ENCODE measurements around the gene PSMD5.

PSMD5 gene

GRCh38 chr9:120861935-120862334 is 19.2 kb upstream of the PSMD5 start:
- H3K4me3 ChIP-seq (ENCODE audit: low read length) = no peak overlapping the region
- H4K20me1 ChIP-seq (ENCODE audit: control insufficient read depth, insufficient read depth, low read depth, low read length) = no peaks in the 10 kb centered on the region
- no peak overlapping the region for H3K4me2 ChIP-seq (ENCODE audit: low read length)
- no peak for TF ChIP-seq EZH2phosphoT487 (IDR thresholded peaks at IDR 0.05; ENCODE audit: borderline replicate concordance, low read length)
- no peak for TF ChIP-seq CTCF (IDR thresholded peaks at IDR 0.05; ENCODE audit: low read depth, low read length, poor library complexity, severe bottlenecking)
- no peak overlapping the region for H3K27ac ChIP-seq (ENCODE audit: low read depth, low read length)
- no peaks in the 10 kb centered on the region for H3K4me1 ChIP-seq (ENCODE audit: control insufficient read depth, low read length)
- peaks cover 90% of the 10 kb centered on the region for H3K36me3 ChIP-seq (ENCODE audit: control insufficient read depth, low read length)
- H3F3A ChIP-seq (ENCODE audit: control insufficient read depth, insufficient read depth) = no peaks in the 10 kb centered on the region
- no peaks in the 10 kb centered on the region for H3K79me2 ChIP-seq (ENCODE audit: control insufficient read depth, low read length)
- no peaks in the 10 kb centered on the region for H3K9me2 ChIP-seq (replicated peaks; ENCODE audit: control insufficient read depth, low read length)
- no peaks in the 10 kb centered on the region for H3K9me3 ChIP-seq (ENCODE audit: control insufficient read depth, insufficient read depth, low read length)
- no peaks in the 10 kb centered on the region for H3K27me3 ChIP-seq (ENCODE audit: control insufficient read depth, low read length)

GRCh38 chr9:120860083-120860482 is 17.4 kb upstream of the PSMD5 start:
- H3K9me3 ChIP-seq (ENCODE audit: control insufficient read depth, insufficient read depth, low read length) = no peaks in the 10 kb centered on the region
- TF ChIP-seq CTCF (IDR thresholded peaks at IDR 0.05; ENCODE audit: low read depth, low read length, poor library complexity, severe bottlenecking) (no peak), EZH2phosphoT487 (IDR thresholded peaks at IDR 0.05; ENCODE audit: borderline replicate concordance, low read length) (no peak)
- H3K9me2 ChIP-seq (replicated peaks; ENCODE audit: control insufficient read depth, low read length) = no peaks in the 10 kb centered on the region
- H3K27me3 ChIP-seq (ENCODE audit: control insufficient read depth, low read length) = no peaks in the 10 kb centered on the region
- H3K36me3 ChIP-seq (ENCODE audit: control insufficient read depth, low read length) = peaks cover 89% of the 10 kb centered on the region
- no peak overlapping the region for H3K4me2 ChIP-seq (ENCODE audit: low read length)
- no peaks in the 10 kb centered on the region for H3K4me1 ChIP-seq (ENCODE audit: control insufficient read depth, low read length)
- no peak overlapping the region for H3K4me3 ChIP-seq (ENCODE audit: low read length)
- no peaks in the 10 kb centered on the region for H3K79me2 ChIP-seq (ENCODE audit: control insufficient read depth, low read length)
- H4K20me1 ChIP-seq (ENCODE audit: control insufficient read depth, insufficient read depth, low read depth, low read length) = no peaks in the 10 kb centered on the region
- no peaks in the 10 kb centered on the region; the same call in 1 of the 2 replicates for H3F3A ChIP-seq (ENCODE audit: control insufficient read depth, insufficient read depth)
- no peak overlapping the region for H3K27ac ChIP-seq (ENCODE audit: low read depth, low read length)

- H3K9me3 ChIP-seq (ENCODE audit: control insufficient read depth, insufficient read depth, low read length) = no peaks in the 10 kb centered on the region
- no peak overlapping the region for H3K27ac ChIP-seq (ENCODE audit: low read depth, low read length)
- TF ChIP-seq EZH2phosphoT487 (IDR thresholded peaks at IDR 0.05; ENCODE audit: borderline replicate concordance, low read length) = no peak
- TF ChIP-seq CTCF (IDR thresholded peaks at IDR 0.05; ENCODE audit: low read depth, low read length, poor library complexity, severe bottlenecking) = no peak
- no peak overlapping the region for H3K4me3 ChIP-seq (ENCODE audit: low read length)
- H3K4me2 ChIP-seq (ENCODE audit: low read length) = no peak overlapping the region
- no peaks in the 10 kb centered on the region; the same call in 1 of the 2 replicates for H3F3A ChIP-seq (ENCODE audit: control insufficient read depth, insufficient read depth)
- no peaks in the 10 kb centered on the region for H3K9me2 ChIP-seq (replicated peaks; ENCODE audit: control insufficient read depth, low read length)
- no peaks in the 10 kb centered on the region for H4K20me1 ChIP-seq (ENCODE audit: control insufficient read depth, insufficient read depth, low read depth, low read length)
- no peaks in the 10 kb centered on the region for H3K4me1 ChIP-seq (ENCODE audit: control insufficient read depth, low read length)
- no peaks in the 10 kb centered on the region for H3K79me2 ChIP-seq (ENCODE audit: control insufficient read depth, low read length)
- H3K36me3 ChIP-seq (ENCODE audit: control insufficient read depth, low read length) = peaks cover 91% of the 10 kb centered on the region
- H3K27me3 ChIP-seq (ENCODE audit: control insufficient read depth, low read length) = no peaks in the 10 kb centered on the region
These were observed 16.6 kb upstream of the PSMD5 start for GRCh38 chr9:120859361-120859760.
